GM12873 (cell line): ENCODE results near the gene SNN.

Experiments
- TF ChIP-seq, protein P1 (sequence below): IDR thresholded peaks from 2 replicates; pipeline ENCODE4 v1.5.1; 2012; ENCODE audit warnings: low read depth, mild to moderate bottlenecking, moderate library complexity, low read length, control low read depth; ENCODE audit not compliant: insufficient read depth; ENCODE audit errors: missing control alignments

Gene SNN

GRCh38 chr16:11674001-11674817 lies 6.0 kb downstream of the SNN start:
- TF ChIP-seq, protein P1, sequence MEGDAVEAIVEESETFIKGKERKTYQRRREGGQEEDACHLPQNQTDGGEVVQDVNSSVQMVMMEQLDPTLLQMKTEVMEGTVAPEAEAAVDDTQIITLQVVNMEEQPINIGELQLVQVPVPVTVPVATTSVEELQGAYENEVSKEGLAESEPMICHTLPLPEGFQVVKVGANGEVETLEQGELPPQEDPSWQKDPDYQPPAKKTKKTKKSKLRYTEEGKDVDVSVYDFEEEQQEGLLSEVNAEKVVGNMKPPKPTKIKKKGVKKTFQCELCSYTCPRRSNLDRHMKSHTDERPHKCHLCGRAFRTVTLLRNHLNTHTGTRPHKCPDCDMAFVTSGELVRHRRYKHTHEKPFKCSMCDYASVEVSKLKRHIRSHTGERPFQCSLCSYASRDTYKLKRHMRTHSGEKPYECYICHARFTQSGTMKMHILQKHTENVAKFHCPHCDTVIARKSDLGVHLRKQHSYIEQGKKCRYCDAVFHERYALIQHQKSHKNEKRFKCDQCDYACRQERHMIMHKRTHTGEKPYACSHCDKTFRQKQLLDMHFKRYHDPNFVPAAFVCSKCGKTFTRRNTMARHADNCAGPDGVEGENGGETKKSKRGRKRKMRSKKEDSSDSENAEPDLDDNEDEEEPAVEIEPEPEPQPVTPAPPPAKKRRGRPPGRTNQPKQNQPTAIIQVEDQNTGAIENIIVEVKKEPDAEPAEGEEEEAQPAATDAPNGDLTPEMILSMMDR: no peak

- TF ChIP-seq, protein P1: no peak
These were observed 6.7 kb downstream of the SNN start for GRCh38 chr16:11674818-11675560.

GRCh38 chr16:11675561-11676511 lies 7.6 kb downstream of the SNN start:
- TF ChIP-seq, protein P1: no peak

GRCh38 chr16:11676799-11677198 lies 8.5 kb downstream of the SNN start:
- TF ChIP-seq, protein P1: no peak

GRCh38 chr16:11677451-11677951 lies 9.2 kb downstream of the SNN start:
- TF ChIP-seq, protein P1: no peak

DNA sequence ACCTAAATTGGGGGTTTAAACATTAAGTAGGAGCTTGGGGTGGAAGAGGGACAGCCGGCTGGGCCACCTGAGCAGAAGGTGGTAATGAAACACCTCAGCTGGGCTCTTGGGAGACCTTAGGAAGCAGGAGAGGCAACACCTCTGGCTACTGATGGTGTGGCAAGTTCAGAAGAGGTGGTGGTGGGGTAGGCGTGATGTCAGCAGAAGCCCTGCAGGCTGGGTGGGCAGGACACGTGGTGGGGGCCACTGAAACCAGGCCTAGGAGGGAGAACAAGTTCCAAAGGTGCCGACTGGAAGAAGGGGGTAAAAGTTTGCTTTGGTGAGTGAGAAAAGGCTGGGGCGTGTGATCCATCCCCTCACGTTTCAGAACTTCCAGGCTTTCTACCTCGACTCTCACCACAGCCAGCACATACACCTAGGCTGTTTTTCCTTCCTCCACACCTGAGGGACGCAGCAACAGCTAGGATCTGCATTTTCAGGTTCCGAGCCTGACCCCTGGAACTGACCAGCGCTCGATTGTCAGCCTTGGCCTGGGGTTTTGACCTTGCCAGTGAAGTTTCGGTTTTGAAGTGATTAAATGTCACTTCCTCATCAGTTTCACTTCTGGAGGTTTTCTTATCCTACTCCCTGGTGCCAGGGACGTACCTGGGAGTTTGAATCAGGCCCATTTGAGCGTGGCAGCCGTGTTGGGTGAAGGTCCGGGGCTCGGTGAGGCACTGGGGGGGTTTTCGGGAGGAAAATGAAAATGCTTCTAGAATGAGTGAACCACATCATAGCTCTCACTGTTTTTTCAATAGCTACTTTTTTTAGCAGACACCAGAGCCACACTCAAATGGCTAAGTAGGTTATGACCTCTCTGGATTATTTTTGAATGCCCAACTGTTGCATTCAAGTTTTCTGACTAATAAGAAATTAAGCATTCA lies 10.0 kb downstream of the SNN start:
- TF ChIP-seq, protein P1: no peak
